Breast epithelium (tissue), 4 donors: ENCODE results near the gene FIP1L1. TPM values are rescaled to one million over a fixed set of nuclear protein-coding genes. Genes with fewer than 3 reads are reported as not detected.

Experiments
- DNase-seq, 2 donors: peaks; one replicate each; pipeline ENCODE4 v3.0.0-alpha.2; 2019; ENCODE audit warnings: low spot score in 2 of 2
- H3K27ac ChIP-seq, 2 donors: fragments of 200-600 bp; sonication (generic) in 1 of 2; one replicate each; pipeline ENCODE4 v1.5.1; 2016 to 2019; ENCODE audit warnings: mild to moderate bottlenecking in 1 of 2
- H3K27me3 ChIP-seq, 2 donors: fragments of 200-600 bp; sonication (generic) in 1 of 2; one replicate each; pipeline versions ENCODE4 v1.5.1 to v1.6.0; 2017 to 2019; ENCODE audit warnings: control low read depth in 1 of 2, mild to moderate bottlenecking in 1 of 2
- H3K36me3 ChIP-seq: fragments of 200-600 bp; one replicate; pipeline ENCODE4 v1.5.1; 2019
- H3K4me1 ChIP-seq, 2 donors: fragments of 200-600 bp; sonication (generic); one replicate each; pipeline ENCODE4 v1.5.1; 2016 to 2019; ENCODE audit warnings: control low read depth in 1 of 2
- H3K4me3 ChIP-seq, 3 donors: fragments of 200-600 bp; sonication (generic); 1 replicate in 2 of 3; 2 replicates in 1 of 3; pipeline ENCODE4 v1.5.1; 2016 to 2019; ENCODE audit warnings: mild to moderate bottlenecking in 3 of 3, moderate library complexity in 2 of 3
- H3K9me3 ChIP-seq, 2 donors: fragments of 200-600 bp; sonication (generic) in 1 of 2; one replicate each; pipeline ENCODE4 v1.5.1; 2016 to 2019; ENCODE audit warnings: control low read depth in 1 of 2
- CTCF ChIP-seq, 3 donors: fragments of 450-650 bp; IDR thresholded peaks; one replicate each; pipeline ENCODE4 v1.5.1; 2016 to 2017; ENCODE audit warnings: antibody characterized with exemption in 3 of 3, mild to moderate bottlenecking in 3 of 3, moderate library complexity in 3 of 3
- POLR2A ChIP-seq: fragments of 450-650 bp; IDR thresholded peaks from one replicate; pipeline ENCODE4 v1.6.1; 2016; ENCODE audit warnings: antibody characterized with exemption, mild to moderate bottlenecking, moderate library complexity
- POLR2AphosphoS5 ChIP-seq, 3 donors: sonication (generic); formaldehyde crosslinking; IDR thresholded peaks; one replicate each; pipeline ENCODE4 v1.6.1; 2017; ENCODE audit warnings: antibody characterized with exemption in 3 of 3
- intact Hi-C: fragments of 100-400 bp; cut with DNase I; formaldehyde crosslinking; loops from one replicate; pipeline ENCODE4 v1.15.1; 2023; ENCODE audit warnings: low total_unique reads
- total RNA-seq, 3 donors: library from RNA; depleted of rRNA; stranded (reverse); fragments of >200 nt; gene quantifications; one replicate each; pipeline ENCODE4 v1.1.0, GENCODE V29; 2016

The FIP1L1 gene
- total RNA-seq, 3 donors from 2014 or later: 43.7 to 67.5 (median 52.4) TPM

GRCh38 chr4:53444954-53445353 is 67.5 kb downstream of the FIP1L1 start:
- TF ChIP-seq POLR2AphosphoS5 (IDR thresholded peaks at IDR 0.05): no peak
- DNase-seq: no peak
- Histone ChIP-seq H3K9me3 (no peaks in the 10 kb centered on the region), H3K4me1 (no peaks in the 10 kb centered on the region), H3K27me3 (no peaks in the 10 kb centered on the region), H3K27ac (no peak overlapping the region), H3K4me3 (no peak overlapping the region), H3K36me3 (no peaks in the 10 kb centered on the region)
- intact Hi-C loops: no loop called here

GRCh38 chr4:53450773-53451172 is 73.3 kb downstream of the FIP1L1 start:
- no peaks in the 10 kb centered on the region for H3K9me3 ChIP-seq
- H3K4me3 ChIP-seq: no peak overlapping the region
- intact Hi-C loops: no loop called here
- H3K36me3 ChIP-seq: no peaks in the 10 kb centered on the region
- no peaks in the 10 kb centered on the region for H3K27me3 ChIP-seq
- TF ChIP-seq POLR2A: no peak
- TF ChIP-seq CTCF (IDR thresholded peaks at IDR 0.05): no peak
- TF ChIP-seq POLR2AphosphoS5 (IDR thresholded peaks at IDR 0.05): no peak
- H3K27ac ChIP-seq: no peak overlapping the region
- H3K4me1 ChIP-seq: no peaks in the 10 kb centered on the region
- DNase-seq: no peak

GRCh38 chr4:53453385-53453784 is 75.9 kb downstream of the FIP1L1 start:
- Histone ChIP-seq H3K4me1 (no peaks in the 10 kb centered on the region), H3K4me3 (no peak overlapping the region), H3K36me3 (no peaks in the 10 kb centered on the region), H3K27me3 (no peaks in the 10 kb centered on the region), H3K9me3 (no peaks in the 10 kb centered on the region), H3K27ac (no peak overlapping the region)
- TF ChIP-seq CTCF (IDR thresholded peaks at IDR 0.05) (no peak), POLR2A (no peak), POLR2AphosphoS5 (IDR thresholded peaks at IDR 0.05) (no peak)
- DNase-seq: no peak
- intact Hi-C loops: no loop called here

GRCh38 chr4:53455766-53456165 is 78.3 kb downstream of the FIP1L1 start:
- DNase-seq: no peak
- intact Hi-C loops: no loop called here
- no peaks in the 10 kb centered on the region for H3K9me3 ChIP-seq
- peaks cover 6% of the 10 kb centered on the region for H3K36me3 ChIP-seq
- H3K27ac ChIP-seq: no peak overlapping the region
- H3K4me3 ChIP-seq: no peak overlapping the region
- no peaks in the 10 kb centered on the region for H3K4me1 ChIP-seq
- TF ChIP-seq POLR2AphosphoS5 (IDR thresholded peaks at IDR 0.05): no peak
- no peak for TF ChIP-seq POLR2A
- no peak for TF ChIP-seq CTCF (IDR thresholded peaks at IDR 0.05)
- no peaks in the 10 kb centered on the region for H3K27me3 ChIP-seq

- intact Hi-C loops: no loop called here
- no peaks in the 10 kb centered on the region for H3K27me3 ChIP-seq
- H3K36me3 ChIP-seq: peaks cover 10% of the 10 kb centered on the region
- TF ChIP-seq POLR2A (no peak), CTCF (IDR thresholded peaks at IDR 0.05) (no peak), POLR2AphosphoS5 (IDR thresholded peaks at IDR 0.05) (no peak)
- H3K9me3 ChIP-seq: no peaks in the 10 kb centered on the region
- no peak overlapping the region for H3K27ac ChIP-seq
- DNase-seq: no peak
- H3K4me1 ChIP-seq: no peaks in the 10 kb centered on the region
- H3K4me3 ChIP-seq: no peak overlapping the region
Measured at GRCh38 chr4:53456178-53456577, 78.7 kb downstream of the FIP1L1 start.

- peaks cover 16% of the 10 kb centered on the region for H3K36me3 ChIP-seq
- no peaks in the 10 kb centered on the region for H3K27me3 ChIP-seq
- H3K4me3 ChIP-seq: no peak overlapping the region
- TF ChIP-seq POLR2A (no peak), POLR2AphosphoS5 (IDR thresholded peaks at IDR 0.05) (no peak), CTCF (IDR thresholded peaks at IDR 0.05) (no peak)
- no peak for DNase-seq
- H3K4me1 ChIP-seq: no peaks in the 10 kb centered on the region
- H3K27ac ChIP-seq: no peak overlapping the region
- intact Hi-C loops: no loop called here
- no peaks in the 10 kb centered on the region for H3K9me3 ChIP-seq
Measured at GRCh38 chr4:53459548-53459947, 82.1 kb downstream of the FIP1L1 start.
